Heart right ventricle (tissue), 16 donors: Measurements from ENCODE around the gene MEOX1. TPM values are rescaled to one million over a fixed set of nuclear protein-coding genes. Genes with fewer than 3 reads are reported as not detected.
"Not testable (repeated sequence)": the region's sequence is repeated elsewhere in the genome, so short reads cannot be mapped to it uniquely, and the experiment has no call there.

Experiments used
- ATAC-seq, 8 donors: fragments of 200-7000 bp; cut with Tn5 transposase; one replicate each; pipeline ENCODE4 v1.9.1; 2020; ENCODE audit warnings: mild to moderate bottlenecking in 8 of 8, moderate library complexity in 8 of 8, moderate number of reproducible peaks in 1 of 8
- DNase-seq, 2 donors: peaks; one replicate each; pipeline ENCODE4 v3.0.0-alpha.2; 2020
- H3K27ac ChIP-seq, 10 donors: fragments of 200-600 bp; sonication (generic) in 2 of 10; one replicate each; pipeline versions ENCODE4 v1.5.0 to v1.8.0; 2020 to 2022; ENCODE audit warnings: mild to moderate bottlenecking in 3 of 10
- H3K27me3 ChIP-seq, 7 donors: fragments of 200-600 bp; one replicate each; pipeline ENCODE4 v1.8.0; 2021 to 2022; ENCODE audit warnings: mild to moderate bottlenecking in 2 of 7
- H3K36me3 ChIP-seq, 9 donors: fragments of 200-600 bp; sonication (generic) in 1 of 9; one replicate each; pipeline versions ENCODE4 v1.5.0 to v1.8.0; 2020 to 2022; ENCODE audit warnings: mild to moderate bottlenecking in 2 of 9
- H3K4me1 ChIP-seq, 9 donors: fragments of 200-600 bp; sonication (generic) in 1 of 9; one replicate each; pipeline versions ENCODE4 v1.5.0 to v1.8.0; 2020 to 2022; ENCODE audit warnings: mild to moderate bottlenecking in 4 of 9
- H3K4me3 ChIP-seq, 10 donors: fragments of 200-600 bp; sonication (generic) in 2 of 10; one replicate each; pipeline versions ENCODE4 v1.5.0 to v1.8.0; 2020 to 2022; ENCODE audit warnings: mild to moderate bottlenecking in 7 of 10, moderate library complexity in 2 of 10
- H3K9me3 ChIP-seq, 11 donors: fragments of 200-600 bp in 10 of 11; sonication (generic) in 2 of 11; one replicate each; pipeline versions ENCODE4 v1.5.0 to v1.8.0; 2013 to 2022; ENCODE audit warnings: mild to moderate bottlenecking in 2 of 11, control low read depth in 1 of 11, moderate library complexity in 1 of 11
- WGBS, 2 donors: extraction: QIAGEN DNeasy Blood & Tissue Kit; methylation state at CpG; one replicate each; pipeline ENCODE4 v1.1.7; 2013; ENCODE audit warnings: inconsistent platforms in 1 of 2; 5-methylcytosine and 5-hydroxymethylcytosine counted together
- intact Hi-C, 10 donors: fragments of 100-400 bp; cut with DNase I; formaldehyde crosslinking; loops; one replicate each; pipeline versions ENCODE4 v1.11.1 to v1.14.2; 2022
- polyA plus RNA-seq, 2 donors: library from polyadenylated mRNA; stranded (reverse); fragments of 200-250 nt; gene quantifications; one replicate each; pipeline ENCODE4 v1.2.3, GENCODE V29; 2013
- total RNA-seq, 10 donors: library from RNA; stranded (reverse); fragmentation: NEBNext Ultra II Directional in 3 of 10; extraction: Animal tissue kit (Norgen Biotek cat#: 25700) in 3 of 10; gene quantifications; one replicate each; pipeline versions ENCODE4 v1.2.1 to v1.2.4, GENCODE V29; 2021 to 2023
- TF ChIP-seq, protein P1 (sequence below), 9 donors: fragments of 200-600 bp; sonication (generic) in 2 of 9; IDR thresholded peaks; one replicate each; pipeline versions ENCODE4 v1.5.0 to v1.8.0; 2021 to 2022; ENCODE audit warnings: antibody characterized with exemption in 9 of 9, mild to moderate bottlenecking in 5 of 9, moderate library complexity in 1 of 9
- donor health status: Arrhythmogenic right ventricular cardiomyopathy.
- donor health status: ischemic (EF 13 %, LVEDD 7.1; RV severe dilation, severe dysfunction).
- donor health status: healthy with polysubstance abuse.
- donor health status: DM: no; HTN: yes; CAD: no.
- donor health status: DM: no; HTN: no; CAD: no.
- donor health status: ischemic (EF 25% LVEDD 6.9; RV normal size, moderate dysfunction).
- donor health status: ischemic (EF 25% LVEDD 5.7; RV mildly dilated, moderate dysfunction).
- donor health status: healthy.
- donor health status: DM: yes; HTN: yes; CAD: no.
- donor health status: Ischemic cardiomyopathy.
- donor health status: ischemic (EF 35%, LVEDD 5.7; RV mildly dilated, moderate dysfunction).
- donor health status: nonischemic (EF 11% LVEDD 7.7; RV severe dilation, severe dysfunction).
- donor health status: DM: yes; HTN: yes; CAD: no.
- donor health status: PGD.
- donor health status: ischemic (EF 29% LVEDD 5.4; RV normal size, mild dysfunction).
- donor health status: nonischemic (EF 23%, LVEDD 6.1; RV moderate dilation, normal function).

The MEOX1 gene
- total and polyA plus RNA-seq, 12 donors: 6.4 to 25.3 (median 14.8) TPM

DNA sequence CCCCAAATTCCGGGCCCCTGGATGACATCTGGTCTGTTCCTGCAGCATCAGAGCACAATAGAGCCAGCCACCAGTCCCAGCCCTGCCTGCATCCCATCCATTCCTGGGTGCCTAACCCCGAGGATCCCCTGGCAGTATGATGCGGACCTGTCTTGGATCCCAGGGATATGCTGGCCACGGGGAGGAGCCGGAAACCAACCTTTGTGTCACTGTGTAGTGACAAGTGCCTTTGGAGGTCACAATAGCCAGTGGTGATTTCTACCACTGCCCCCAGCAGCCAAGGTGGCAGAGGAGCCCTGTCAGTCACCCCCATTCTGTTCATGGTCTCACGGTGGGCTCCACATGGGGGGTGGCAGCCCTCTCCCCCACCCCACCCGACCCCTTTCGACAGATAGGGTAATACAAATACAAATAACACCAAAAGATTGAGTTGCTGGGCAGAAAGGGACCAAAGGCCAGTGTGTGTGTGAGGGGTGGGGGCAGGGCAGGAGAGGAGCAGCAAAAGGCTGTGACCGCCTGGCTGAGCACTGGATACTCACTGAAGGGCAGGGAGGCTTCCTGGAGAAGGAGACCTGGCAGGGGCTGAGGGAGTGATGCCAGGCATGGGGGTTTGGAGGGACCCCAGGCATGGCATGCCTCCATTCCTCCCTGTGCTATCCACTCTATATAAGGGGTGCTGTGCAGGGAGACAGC is 29.0 kb upstream of the MEOX1 start:
- Histone ChIP-seq H3K4me3 (no peak overlapping the region), H3K27me3 (no peaks in the 10 kb centered on the region), H3K36me3 (no peaks in the 10 kb centered on the region), H3K9me3 (no peaks in the 10 kb centered on the region), H3K27ac (no peak overlapping the region), H3K4me1 (peaks cover 0 to 4% (median 3%) of the 10 kb centered on the region in 9 donors)
- TF ChIP-seq, protein P1, sequence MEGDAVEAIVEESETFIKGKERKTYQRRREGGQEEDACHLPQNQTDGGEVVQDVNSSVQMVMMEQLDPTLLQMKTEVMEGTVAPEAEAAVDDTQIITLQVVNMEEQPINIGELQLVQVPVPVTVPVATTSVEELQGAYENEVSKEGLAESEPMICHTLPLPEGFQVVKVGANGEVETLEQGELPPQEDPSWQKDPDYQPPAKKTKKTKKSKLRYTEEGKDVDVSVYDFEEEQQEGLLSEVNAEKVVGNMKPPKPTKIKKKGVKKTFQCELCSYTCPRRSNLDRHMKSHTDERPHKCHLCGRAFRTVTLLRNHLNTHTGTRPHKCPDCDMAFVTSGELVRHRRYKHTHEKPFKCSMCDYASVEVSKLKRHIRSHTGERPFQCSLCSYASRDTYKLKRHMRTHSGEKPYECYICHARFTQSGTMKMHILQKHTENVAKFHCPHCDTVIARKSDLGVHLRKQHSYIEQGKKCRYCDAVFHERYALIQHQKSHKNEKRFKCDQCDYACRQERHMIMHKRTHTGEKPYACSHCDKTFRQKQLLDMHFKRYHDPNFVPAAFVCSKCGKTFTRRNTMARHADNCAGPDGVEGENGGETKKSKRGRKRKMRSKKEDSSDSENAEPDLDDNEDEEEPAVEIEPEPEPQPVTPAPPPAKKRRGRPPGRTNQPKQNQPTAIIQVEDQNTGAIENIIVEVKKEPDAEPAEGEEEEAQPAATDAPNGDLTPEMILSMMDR (IDR thresholded peaks at IDR 0.05): no peak
- ATAC-seq (no peak), DNase-seq (no peak)
- WGBS, 2 donors: 77 to 84% methylated on average over 9 of the region's 9 CpGs
- intact Hi-C loops: loop anchor here in 6 of 10 donors (5.0 to 10.0 kb wide), 2 partner anchors 154 to 157 kb away; partner anchors contain the start of gene CD300LG (in 6 of the 6)

DNA sequence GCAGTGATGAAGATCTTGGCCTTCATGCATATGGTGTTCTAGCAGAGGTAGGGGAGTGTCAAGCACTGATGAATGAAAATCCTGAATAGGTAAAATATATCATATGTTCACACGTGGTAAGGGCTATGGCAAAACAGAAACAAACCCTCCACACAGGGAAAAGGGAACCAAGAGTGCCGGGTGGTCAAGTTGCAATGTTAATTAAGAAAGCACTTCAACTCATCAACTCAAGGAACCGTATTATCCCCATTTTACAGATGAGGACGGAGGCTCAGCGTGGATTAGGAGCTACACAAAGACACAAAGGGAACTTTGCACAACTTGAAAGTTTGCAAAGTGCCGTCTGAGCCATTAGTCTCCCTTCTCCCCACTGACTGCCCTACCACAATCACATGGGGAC is 28.1 kb upstream of the MEOX1 start:
- H3K4me3 ChIP-seq: no peak overlapping the region
- ATAC-seq (no peak), DNase-seq (no peak)
- TF ChIP-seq, protein P1 (IDR thresholded peaks at IDR 0.05): no peak
- no peaks in the 10 kb centered on the region for H3K36me3 ChIP-seq
- no peaks in the 10 kb centered on the region for H3K27me3 ChIP-seq
- no peak overlapping the region for H3K27ac ChIP-seq
- H3K4me1 ChIP-seq: no peaks in the 10 kb centered on the region
- H3K9me3 ChIP-seq: no peaks in the 10 kb centered on the region
- intact Hi-C loops: loop anchor here in 7 of 10 donors (5.0 to 10.0 kb wide), 2 partner anchors 155 to 157 kb away; partner anchors contain the start of gene CD300LG (in 7 of the 7)
- 73 to 82% methylated on average over 6 of the region's 6 CpGs for WGBS, 2 donors

DNA sequence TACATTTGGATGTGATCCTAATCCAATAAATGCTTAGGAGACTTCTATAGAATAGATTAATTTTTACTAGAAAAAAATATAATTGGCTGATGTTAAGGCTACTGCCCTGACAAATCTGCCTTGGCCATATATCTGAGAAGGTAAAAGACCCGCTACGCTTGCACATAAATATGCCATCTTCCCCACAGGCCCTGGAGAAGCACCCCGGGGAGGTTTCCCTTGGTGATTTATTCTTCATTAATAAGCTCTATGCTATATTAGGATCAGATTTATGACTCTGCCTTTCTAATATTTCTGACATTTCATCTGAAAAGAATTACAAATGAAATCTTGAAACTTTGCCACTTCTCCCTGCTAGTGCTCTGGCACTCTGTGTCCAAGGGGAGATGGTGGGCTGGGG is 27.4 kb upstream of the MEOX1 start:
- 94% methylated on average over 3 of the region's 3 CpGs for WGBS, 2 donors
- no peak for DNase-seq
- Histone ChIP-seq H3K9me3 (no peaks in the 10 kb centered on the region), H3K36me3 (no peaks in the 10 kb centered on the region), H3K4me3 (no peak overlapping the region), H3K27me3 (no peaks in the 10 kb centered on the region), H3K4me1 (no peaks in the 10 kb centered on the region), H3K27ac (no peak overlapping the region)
- ATAC-seq: no peak
- TF ChIP-seq, protein P1 (IDR thresholded peaks at IDR 0.05): no peak
- intact Hi-C loops: loop anchor here in 1 of 10 donors (10.0 kb wide), 1 partner anchor 156 kb away; the partner anchor contains the start of gene CD300LG

DNA sequence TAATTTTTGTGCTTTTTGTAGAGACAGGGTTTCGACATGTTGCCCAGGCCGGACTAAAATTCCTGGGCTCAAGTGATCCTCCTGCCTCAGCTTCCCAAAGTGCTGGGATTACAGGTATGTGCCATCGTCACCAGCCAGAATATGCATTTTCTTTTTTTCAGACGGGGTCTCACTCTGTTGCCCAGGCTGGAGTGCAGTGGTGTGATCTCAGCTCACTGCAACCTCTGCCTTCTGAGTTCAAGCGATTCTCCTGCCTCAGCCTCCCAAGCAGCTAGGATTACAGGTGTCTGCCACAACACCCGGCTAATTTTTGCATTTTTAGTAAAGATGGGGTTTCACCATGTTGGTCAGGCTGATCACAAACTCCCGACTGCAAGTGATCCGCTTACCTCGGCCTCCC is 25.2 kb upstream of the MEOX1 start:
- DNase-seq, H3K4me1 ChIP-seq, H3K9me3 ChIP-seq, H3K27ac ChIP-seq, H3K36me3 ChIP-seq, H3K27me3 ChIP-seq, H3K4me3 ChIP-seq, ATAC-seq: not testable (repeated sequence)
- intact Hi-C loops: loop anchor here in 1 of 10 donors (10.0 kb wide), 1 partner anchor 158 kb away; the partner anchor contains the start of gene CD300LG
- WGBS, 2 donors: 95% methylated on average over 9 of the region's 9 CpGs
